ENCODE data around the gene TBC1D5. TPM values are rescaled to one million over a fixed set of nuclear protein-coding genes. Genes with fewer than 3 reads are reported as not detected.

The TBC1D5 gene
- total RNA-seq, 1 experiment from 2014 or later: 38.3 TPM

DNA sequence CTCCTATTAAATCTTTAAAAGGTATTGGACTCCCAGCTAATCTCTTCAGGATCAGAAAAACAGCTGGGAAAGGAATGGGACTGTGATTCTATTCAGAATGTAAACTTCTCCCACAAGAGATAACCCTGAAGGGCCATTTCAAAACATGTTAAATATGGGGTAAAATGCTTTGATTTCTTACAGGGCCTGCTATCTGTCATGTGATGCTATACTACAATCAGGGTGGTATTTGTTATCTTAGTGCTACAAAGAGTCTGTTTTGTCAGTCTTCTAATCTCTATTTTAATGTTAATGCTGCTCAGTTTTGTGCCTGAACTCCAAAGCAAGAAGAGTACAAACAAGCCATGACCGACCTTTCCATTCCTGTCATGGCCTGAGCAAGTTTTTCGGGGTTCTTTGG lies 186.9 kb downstream of the TBC1D5 start:
- no peaks in the 10 kb centered on the region for H3K4me1 Mint-ChIP-seq (ENCODE audit: low read depth, unreplicated experiment)
- DNase-seq: no peak

DNA sequence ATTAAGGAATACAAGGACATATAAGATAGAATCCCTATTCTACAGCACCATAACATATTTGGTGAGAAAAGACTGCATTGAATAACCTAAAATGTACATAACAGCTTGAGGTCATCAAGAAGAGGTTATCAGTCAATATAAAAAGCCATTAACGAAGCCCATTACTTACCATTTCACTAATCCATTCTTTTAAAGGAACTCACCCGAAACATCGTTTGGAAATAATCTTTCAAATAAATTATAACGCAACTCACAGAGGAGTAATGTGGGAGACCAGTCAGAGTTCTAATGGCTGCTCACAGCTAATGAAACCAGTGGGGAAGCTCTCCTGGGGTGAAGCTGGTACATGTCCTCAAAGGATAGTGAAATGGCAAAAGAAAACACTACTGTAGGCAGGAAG lies 188.4 kb downstream of the TBC1D5 start:
- intact Hi-C loops (cut with micrococcal nuclease; ENCODE audit: unreplicated experiment): no loop called here

More for the DNA sequence above, 186.9 kb downstream of the TBC1D5 start:
- TF ChIP-seq, protein P1, sequence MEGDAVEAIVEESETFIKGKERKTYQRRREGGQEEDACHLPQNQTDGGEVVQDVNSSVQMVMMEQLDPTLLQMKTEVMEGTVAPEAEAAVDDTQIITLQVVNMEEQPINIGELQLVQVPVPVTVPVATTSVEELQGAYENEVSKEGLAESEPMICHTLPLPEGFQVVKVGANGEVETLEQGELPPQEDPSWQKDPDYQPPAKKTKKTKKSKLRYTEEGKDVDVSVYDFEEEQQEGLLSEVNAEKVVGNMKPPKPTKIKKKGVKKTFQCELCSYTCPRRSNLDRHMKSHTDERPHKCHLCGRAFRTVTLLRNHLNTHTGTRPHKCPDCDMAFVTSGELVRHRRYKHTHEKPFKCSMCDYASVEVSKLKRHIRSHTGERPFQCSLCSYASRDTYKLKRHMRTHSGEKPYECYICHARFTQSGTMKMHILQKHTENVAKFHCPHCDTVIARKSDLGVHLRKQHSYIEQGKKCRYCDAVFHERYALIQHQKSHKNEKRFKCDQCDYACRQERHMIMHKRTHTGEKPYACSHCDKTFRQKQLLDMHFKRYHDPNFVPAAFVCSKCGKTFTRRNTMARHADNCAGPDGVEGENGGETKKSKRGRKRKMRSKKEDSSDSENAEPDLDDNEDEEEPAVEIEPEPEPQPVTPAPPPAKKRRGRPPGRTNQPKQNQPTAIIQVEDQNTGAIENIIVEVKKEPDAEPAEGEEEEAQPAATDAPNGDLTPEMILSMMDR (IDR thresholded peaks at IDR 0.05; ENCODE audit: unreplicated experiment): no peak
- no peak overlapping the region for H3K27ac Mint-ChIP-seq (ENCODE audit: unreplicated experiment)
- no peaks in the 10 kb centered on the region for H3K36me3 Mint-ChIP-seq (ENCODE audit: insufficient read depth, unreplicated experiment)
- H3K4me3 Mint-ChIP-seq (ENCODE audit: low read depth, unreplicated experiment): no peak overlapping the region
- no peaks in the 10 kb centered on the region for H3K9me3 Mint-ChIP-seq (ENCODE audit: low read depth, unreplicated experiment)
- H3K27me3 Mint-ChIP-seq (ENCODE audit: unreplicated experiment): no peaks in the 10 kb centered on the region
- no TSS peak for BruUV-seq (replicated peaks)
- intact Hi-C loops (cut with micrococcal nuclease; ENCODE audit: unreplicated experiment): no loop called here
- CTCF ChIA-PET: no interaction called here

DNA sequence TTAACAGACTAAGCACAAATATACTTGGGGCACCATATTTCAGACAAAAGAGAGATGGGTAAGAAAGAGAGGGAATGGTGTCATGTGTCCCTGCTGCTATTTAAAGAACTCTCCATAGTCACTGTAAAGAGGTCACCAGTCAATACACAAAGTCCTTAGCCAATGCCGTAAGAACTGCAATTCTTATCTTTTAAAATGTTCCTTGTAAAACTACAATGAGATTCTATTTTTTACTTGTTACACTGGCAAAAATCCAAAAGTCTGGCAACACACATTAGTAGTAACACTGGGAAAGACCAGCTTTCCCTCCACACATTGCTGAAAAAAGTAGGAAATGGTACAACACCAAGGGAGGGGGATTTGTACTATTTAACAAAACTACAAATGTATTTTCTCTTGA lies 189.4 kb downstream of the TBC1D5 start:
- intact Hi-C loops (cut with micrococcal nuclease; ENCODE audit: unreplicated experiment): no loop called here
- CTCF ChIA-PET: no interaction called here
- no peaks in the 10 kb centered on the region for H3K4me1 Mint-ChIP-seq (ENCODE audit: low read depth, unreplicated experiment)

More for the DNA sequence above, 188.4 kb downstream of the TBC1D5 start:
- no peaks in the 10 kb centered on the region for H3K4me1 Mint-ChIP-seq (ENCODE audit: low read depth, unreplicated experiment)
- no peak overlapping the region for H3K4me3 Mint-ChIP-seq (ENCODE audit: low read depth, unreplicated experiment)
- H3K27me3 Mint-ChIP-seq (ENCODE audit: unreplicated experiment): no peaks in the 10 kb centered on the region
- CTCF ChIA-PET: no interaction called here
- TF ChIP-seq, protein P1 (IDR thresholded peaks at IDR 0.05; ENCODE audit: unreplicated experiment): no peak
- DNase-seq: no peak
- no TSS peak for BruUV-seq (replicated peaks)
- H3K9me3 Mint-ChIP-seq (ENCODE audit: low read depth, unreplicated experiment): no peaks in the 10 kb centered on the region
- H3K36me3 Mint-ChIP-seq (ENCODE audit: insufficient read depth, unreplicated experiment): no peaks in the 10 kb centered on the region
- no peak overlapping the region for H3K27ac Mint-ChIP-seq (ENCODE audit: unreplicated experiment)

DNA sequence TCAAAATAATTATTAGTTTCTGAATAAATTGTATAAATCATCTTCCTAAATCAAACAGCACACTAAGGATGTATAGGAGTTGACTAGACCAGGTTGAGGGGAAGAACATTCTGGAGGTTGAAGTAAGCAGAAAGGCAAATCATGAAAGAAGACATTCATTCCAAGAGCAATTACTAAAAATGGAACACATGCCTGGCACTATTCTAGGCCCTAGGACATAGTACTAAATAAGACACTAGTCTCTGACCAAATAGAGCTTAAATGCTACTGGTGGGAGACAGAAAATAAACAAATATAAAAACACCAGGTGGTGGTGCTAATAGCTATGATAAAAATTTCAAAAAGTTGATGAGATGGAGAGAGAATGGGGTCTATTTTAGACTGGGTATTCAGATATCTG lies 190.1 kb downstream of the TBC1D5 start:
- Mint-ChIP-seq H3K27ac (ENCODE audit: unreplicated experiment) (no peak overlapping the region), H3K27me3 (ENCODE audit: unreplicated experiment) (no peaks in the 10 kb centered on the region), H3K4me3 (ENCODE audit: low read depth, unreplicated experiment) (no peak overlapping the region), H3K36me3 (ENCODE audit: insufficient read depth, unreplicated experiment) (no peaks in the 10 kb centered on the region), H3K9me3 (ENCODE audit: low read depth, unreplicated experiment) (no peaks in the 10 kb centered on the region), H3K4me1 (ENCODE audit: low read depth, unreplicated experiment) (no peaks in the 10 kb centered on the region)
- intact Hi-C loops (cut with micrococcal nuclease; ENCODE audit: unreplicated experiment): no loop called here
- CTCF ChIA-PET: no interaction called here
- no TSS peak for BruUV-seq (replicated peaks)
- DNase-seq: no peak
- TF ChIP-seq, protein P1 (IDR thresholded peaks at IDR 0.05; ENCODE audit: unreplicated experiment): no peak

More for the DNA sequence above, 189.4 kb downstream of the TBC1D5 start:
- no peak overlapping the region for H3K4me3 Mint-ChIP-seq (ENCODE audit: low read depth, unreplicated experiment)
- TF ChIP-seq, protein P1 (IDR thresholded peaks at IDR 0.05; ENCODE audit: unreplicated experiment): no peak
- H3K27me3 Mint-ChIP-seq (ENCODE audit: unreplicated experiment): no peaks in the 10 kb centered on the region
- no peaks in the 10 kb centered on the region for H3K9me3 Mint-ChIP-seq (ENCODE audit: low read depth, unreplicated experiment)
- no peak for DNase-seq
- H3K27ac Mint-ChIP-seq (ENCODE audit: unreplicated experiment): no peak overlapping the region
- no TSS peak for BruUV-seq (replicated peaks)
- H3K36me3 Mint-ChIP-seq (ENCODE audit: insufficient read depth, unreplicated experiment): no peaks in the 10 kb centered on the region

All from Calu3 (cell line).